ENCODE measurements around the gene RHOG.

The RHOG gene

GRCh38 chr11:3840870-3841425 is at the start of gene RHOG:
Gene RHOG (minus strand): TSS chr11:3840959. CDS start chr11:3828138, 12,821 bp downstream.
- H3K9me3 ChIP-seq (ENCODE audit: control insufficient read depth, insufficient read depth, low read length), result no peaks in the 10 kb centered on the region
- H3K36me3 ChIP-seq (ENCODE audit: insufficient read depth, low read length), result no peaks in the 10 kb centered on the region
- peak within 1 kb of the TSS; percentile 77 for H3K9ac ChIP-seq (ENCODE audit: low read depth, low read length)
- H3K4me1 ChIP-seq (ENCODE audit: insufficient read depth, low read length), result peaks cover 17% of the 10 kb centered on the region

GRCh38 chr11:3890014-3890413 is 49.3 kb upstream of the RHOG start:
- H3K4me1 ChIP-seq (ENCODE audit: insufficient read depth, low read length), result no peaks in the 10 kb centered on the region
- no peaks in the 10 kb centered on the region for H3K9me3 ChIP-seq (ENCODE audit: control insufficient read depth, insufficient read depth, low read length)
- H3K9ac ChIP-seq (ENCODE audit: low read depth, low read length), result no peak overlapping the region
- H3K36me3 ChIP-seq (ENCODE audit: insufficient read depth, low read length), result no peaks in the 10 kb centered on the region

GRCh38 chr11:3888876-3889275 is 48.1 kb upstream of the RHOG start:
- Histone ChIP-seq H3K36me3 (ENCODE audit: insufficient read depth, low read length) (no peaks in the 10 kb centered on the region), H3K9ac (ENCODE audit: low read depth, low read length) (no peak overlapping the region), H3K9me3 (ENCODE audit: control insufficient read depth, insufficient read depth, low read length) (no peaks in the 10 kb centered on the region), H3K4me1 (ENCODE audit: insufficient read depth, low read length) (no peaks in the 10 kb centered on the region)

GRCh38 chr11:3886985-3887384 is 46.2 kb upstream of the RHOG start:
- no peaks in the 10 kb centered on the region for H3K4me1 ChIP-seq (ENCODE audit: insufficient read depth, low read length)
- H3K9me3 ChIP-seq (ENCODE audit: control insufficient read depth, insufficient read depth, low read length), result no peaks in the 10 kb centered on the region
- H3K9ac ChIP-seq (ENCODE audit: low read depth, low read length), result no peak overlapping the region
- H3K36me3 ChIP-seq (ENCODE audit: insufficient read depth, low read length), result no peaks in the 10 kb centered on the region

- Histone ChIP-seq H3K9ac (ENCODE audit: low read depth, low read length) (no peak overlapping the region), H3K9me3 (ENCODE audit: control insufficient read depth, insufficient read depth, low read length) (no peaks in the 10 kb centered on the region), H3K4me1 (ENCODE audit: insufficient read depth, low read length) (no peaks in the 10 kb centered on the region), H3K36me3 (ENCODE audit: insufficient read depth, low read length) (no peaks in the 10 kb centered on the region)
Observed at GRCh38 chr11:3885855-3886254, 45.1 kb upstream of the RHOG start.

- peaks cover 5% of the 10 kb centered on the region; the same call in 1 of the 2 replicates for H3K4me1 ChIP-seq (ENCODE audit: insufficient read depth, low read length)
Observed at GRCh38 chr11:3882655-3883054, 41.9 kb upstream of the RHOG start.

GRCh38 chr11:3880724-3881123 is 40.0 kb upstream of the RHOG start:
- no peak overlapping the region for H3K9ac ChIP-seq (ENCODE audit: low read depth, low read length)
- H3K9me3 ChIP-seq (ENCODE audit: control insufficient read depth, insufficient read depth, low read length), result no peaks in the 10 kb centered on the region
- H3K4me1 ChIP-seq (ENCODE audit: insufficient read depth, low read length), result peaks cover 12% of the 10 kb centered on the region
- H3K36me3 ChIP-seq (ENCODE audit: insufficient read depth, low read length), result no peaks in the 10 kb centered on the region

More at GRCh38 chr11:3882655-3883054, 41.9 kb upstream of the RHOG start:
- Histone ChIP-seq H3K9ac (ENCODE audit: low read depth, low read length) (no peak overlapping the region), H3K9me3 (ENCODE audit: control insufficient read depth, insufficient read depth, low read length) (no peaks in the 10 kb centered on the region), H3K36me3 (ENCODE audit: insufficient read depth, low read length) (no peaks in the 10 kb centered on the region)

GRCh38 chr11:3879967-3880542 is 39.3 kb upstream of the RHOG start:
- Histone ChIP-seq H3K9me3 (ENCODE audit: control insufficient read depth, insufficient read depth, low read length) (no peaks in the 10 kb centered on the region), H3K9ac (ENCODE audit: low read depth, low read length) (no peak overlapping the region), H3K4me1 (ENCODE audit: insufficient read depth, low read length) (peaks cover 12% of the 10 kb centered on the region), H3K36me3 (ENCODE audit: insufficient read depth, low read length) (no peaks in the 10 kb centered on the region)

- Histone ChIP-seq H3K4me1 (ENCODE audit: insufficient read depth, low read length) (peaks cover 12% of the 10 kb centered on the region), H3K36me3 (ENCODE audit: insufficient read depth, low read length) (no peaks in the 10 kb centered on the region), H3K9me3 (ENCODE audit: control insufficient read depth, insufficient read depth, low read length) (no peaks in the 10 kb centered on the region), H3K9ac (ENCODE audit: low read depth, low read length) (no peak overlapping the region)
Observed at GRCh38 chr11:3879216-3879966, 38.6 kb upstream of the RHOG start.

- peaks cover 12% of the 10 kb centered on the region for H3K4me1 ChIP-seq (ENCODE audit: insufficient read depth, low read length)
- no peak overlapping the region for H3K9ac ChIP-seq (ENCODE audit: low read depth, low read length)
Observed at GRCh38 chr11:3878258-3878584, 37.5 kb upstream of the RHOG start.

GRCh38 chr11:3877364-3878257 is 36.9 kb upstream of the RHOG start:
- no peaks in the 10 kb centered on the region for H3K36me3 ChIP-seq (ENCODE audit: insufficient read depth, low read length)
- no peak overlapping the region for H3K9ac ChIP-seq (ENCODE audit: low read depth, low read length)
- no peaks in the 10 kb centered on the region for H3K9me3 ChIP-seq (ENCODE audit: control insufficient read depth, insufficient read depth, low read length)
- H3K4me1 ChIP-seq (ENCODE audit: insufficient read depth, low read length), result peaks cover 12% of the 10 kb centered on the region

More at GRCh38 chr11:3878258-3878584, 37.5 kb upstream of the RHOG start:
- H3K36me3 ChIP-seq (ENCODE audit: insufficient read depth, low read length), result no peaks in the 10 kb centered on the region
- H3K9me3 ChIP-seq (ENCODE audit: control insufficient read depth, insufficient read depth, low read length), result no peaks in the 10 kb centered on the region

- Histone ChIP-seq H3K36me3 (ENCODE audit: insufficient read depth, low read length) (no peaks in the 10 kb centered on the region), H3K9me3 (ENCODE audit: control insufficient read depth, insufficient read depth, low read length) (no peaks in the 10 kb centered on the region), H3K4me1 (ENCODE audit: insufficient read depth, low read length) (peaks cover 12% of the 10 kb centered on the region), H3K9ac (ENCODE audit: low read depth, low read length) (no peak overlapping the region)
Observed at GRCh38 chr11:3876613-3877012, 35.9 kb upstream of the RHOG start.

GRCh38 chr11:3873712-3874349 is 33.1 kb upstream of the RHOG start:
- H3K9ac ChIP-seq (ENCODE audit: low read depth, low read length), result no peak overlapping the region
- no peaks in the 10 kb centered on the region for H3K36me3 ChIP-seq (ENCODE audit: insufficient read depth, low read length)
- no peaks in the 10 kb centered on the region for H3K9me3 ChIP-seq (ENCODE audit: control insufficient read depth, insufficient read depth, low read length)
- peaks cover 12% of the 10 kb centered on the region for H3K4me1 ChIP-seq (ENCODE audit: insufficient read depth, low read length)
